Subcutaneous adipose tissue (tissue), 4 donors: Measurements from ENCODE around the gene NOL12. TPM values are rescaled to one million over a fixed set of nuclear protein-coding genes. Genes with fewer than 3 reads are reported as not detected.

Source experiments
- total RNA-seq, 4 donors: library from RNA; depleted of rRNA; stranded (reverse); fragments of >200 nt; gene quantifications; one replicate each; pipeline ENCODE4 v1.1.0, GENCODE V29; 2016
- TF ChIP-seq, protein P1 (sequence below): fragments of 450-650 bp; IDR thresholded peaks from one replicate; pipeline ENCODE4 v1.5.1; 2016; ENCODE audit warnings: low read depth, mild to moderate bottlenecking, control low read depth, antibody characterized with exemption, moderate library complexity

Gene NOL12
- total RNA-seq, 4 donors from 2014 or later, result 18.7 to 35.8 (median 21.4) TPM

DNA sequence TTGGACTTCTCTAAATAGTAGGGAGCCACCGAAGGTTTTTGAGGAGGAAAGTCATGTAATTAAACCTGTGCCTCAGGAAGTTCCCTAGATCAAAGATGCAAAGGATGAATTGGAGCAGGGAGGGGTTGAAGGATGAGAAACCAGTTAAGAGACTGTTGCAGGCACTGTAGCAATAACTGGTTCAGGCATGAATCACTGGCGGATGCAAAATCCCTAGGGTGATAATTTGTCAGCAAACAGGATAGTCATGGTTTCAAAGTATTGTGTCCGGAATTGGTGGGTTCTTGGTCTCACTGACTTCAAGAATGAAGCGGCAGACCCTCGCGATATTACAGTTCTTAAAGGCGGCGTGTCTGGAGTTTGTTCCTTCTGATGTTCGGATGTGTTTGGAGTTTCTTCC lies 30.6 kb downstream of the NOL12 start:
- TF ChIP-seq, protein P1, sequence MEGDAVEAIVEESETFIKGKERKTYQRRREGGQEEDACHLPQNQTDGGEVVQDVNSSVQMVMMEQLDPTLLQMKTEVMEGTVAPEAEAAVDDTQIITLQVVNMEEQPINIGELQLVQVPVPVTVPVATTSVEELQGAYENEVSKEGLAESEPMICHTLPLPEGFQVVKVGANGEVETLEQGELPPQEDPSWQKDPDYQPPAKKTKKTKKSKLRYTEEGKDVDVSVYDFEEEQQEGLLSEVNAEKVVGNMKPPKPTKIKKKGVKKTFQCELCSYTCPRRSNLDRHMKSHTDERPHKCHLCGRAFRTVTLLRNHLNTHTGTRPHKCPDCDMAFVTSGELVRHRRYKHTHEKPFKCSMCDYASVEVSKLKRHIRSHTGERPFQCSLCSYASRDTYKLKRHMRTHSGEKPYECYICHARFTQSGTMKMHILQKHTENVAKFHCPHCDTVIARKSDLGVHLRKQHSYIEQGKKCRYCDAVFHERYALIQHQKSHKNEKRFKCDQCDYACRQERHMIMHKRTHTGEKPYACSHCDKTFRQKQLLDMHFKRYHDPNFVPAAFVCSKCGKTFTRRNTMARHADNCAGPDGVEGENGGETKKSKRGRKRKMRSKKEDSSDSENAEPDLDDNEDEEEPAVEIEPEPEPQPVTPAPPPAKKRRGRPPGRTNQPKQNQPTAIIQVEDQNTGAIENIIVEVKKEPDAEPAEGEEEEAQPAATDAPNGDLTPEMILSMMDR, result no peak

DNA sequence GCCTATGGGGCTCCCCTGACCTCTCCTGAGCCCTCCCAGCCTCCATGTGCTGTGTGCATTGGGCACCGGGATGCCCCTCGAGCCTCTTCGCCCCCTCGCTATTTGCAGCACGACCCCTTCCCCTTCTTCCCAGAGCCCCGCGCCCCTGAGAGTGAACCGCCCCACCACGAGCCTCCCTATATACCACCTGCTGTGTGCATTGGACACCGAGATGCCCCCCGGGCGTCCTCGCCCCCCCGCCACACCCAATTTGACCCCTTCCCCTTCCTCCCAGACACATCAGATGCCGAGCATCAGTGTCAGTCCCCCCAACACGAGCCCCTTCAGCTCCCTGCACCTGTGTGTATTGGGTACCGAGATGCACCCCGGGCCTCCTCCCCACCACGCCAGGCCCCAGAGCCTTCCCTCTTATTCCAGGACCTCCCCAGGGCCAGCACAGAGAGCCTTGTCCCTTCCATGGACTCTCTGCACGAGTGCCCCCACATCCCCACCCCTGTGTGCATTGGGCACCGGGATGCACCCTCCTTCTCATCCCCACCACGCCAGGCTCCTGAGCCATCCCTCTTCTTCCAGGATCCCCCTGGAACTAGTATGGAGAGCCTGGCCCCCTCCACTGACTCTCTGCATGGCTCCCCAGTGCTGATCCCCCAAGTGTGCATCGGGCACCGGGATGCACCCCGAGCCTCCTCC lies 39.6 kb downstream of the NOL12 start:
- TF ChIP-seq, protein P1, result no peak

DNA sequence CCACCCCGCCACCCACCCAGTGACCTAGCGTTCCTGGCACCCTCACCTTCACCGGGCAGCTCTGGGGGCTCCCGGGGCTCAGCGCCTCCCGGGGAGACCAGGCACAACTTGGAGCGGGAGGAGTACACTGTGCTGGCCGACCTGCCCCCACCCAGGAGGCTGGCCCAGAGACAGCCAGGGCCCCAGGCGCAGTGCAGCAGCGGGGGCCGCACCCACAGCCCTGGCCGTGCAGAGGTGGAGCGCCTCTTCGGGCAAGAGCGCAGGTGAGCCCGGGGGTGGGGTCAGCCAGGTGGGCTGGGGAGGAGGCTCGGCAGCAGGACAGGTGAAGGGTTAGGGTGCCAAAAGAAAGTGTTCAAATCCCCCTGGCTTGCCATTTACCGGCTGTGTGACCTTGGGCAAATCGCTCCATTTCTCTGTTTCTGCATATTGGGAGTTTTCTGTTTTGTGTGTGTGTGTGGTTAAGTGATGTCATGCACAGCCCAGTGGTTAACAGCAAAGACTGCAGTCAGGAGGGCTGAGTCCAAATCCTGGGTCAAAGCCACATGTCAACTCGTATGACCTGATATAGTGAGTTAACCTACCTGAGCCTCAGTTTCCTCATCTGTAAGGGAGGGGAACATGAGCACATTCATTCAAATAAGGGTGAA lies 40.2 kb downstream of the NOL12 start:
- TF ChIP-seq, protein P1, result no peak

DNA sequence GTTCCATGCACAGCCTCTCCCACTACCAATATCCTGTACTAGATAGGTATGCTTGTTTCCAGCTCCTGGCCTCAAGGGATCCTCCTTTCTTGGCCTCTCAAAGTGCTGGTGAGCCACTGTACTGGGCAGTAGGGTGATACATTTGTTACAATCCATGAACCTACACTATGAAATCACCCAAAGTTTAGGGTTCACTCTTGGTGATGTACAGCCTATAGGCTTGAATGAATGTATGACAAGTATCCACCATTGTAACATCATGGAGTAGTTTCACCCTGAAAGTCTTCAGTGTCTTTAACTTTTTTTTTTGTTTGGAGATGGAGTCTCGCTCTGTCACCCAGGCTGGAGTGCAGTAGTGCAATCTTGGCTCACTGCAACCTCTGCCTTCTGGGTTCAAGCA lies 42.5 kb downstream of the NOL12 start:
- TF ChIP-seq, protein P1, result no peak

DNA sequence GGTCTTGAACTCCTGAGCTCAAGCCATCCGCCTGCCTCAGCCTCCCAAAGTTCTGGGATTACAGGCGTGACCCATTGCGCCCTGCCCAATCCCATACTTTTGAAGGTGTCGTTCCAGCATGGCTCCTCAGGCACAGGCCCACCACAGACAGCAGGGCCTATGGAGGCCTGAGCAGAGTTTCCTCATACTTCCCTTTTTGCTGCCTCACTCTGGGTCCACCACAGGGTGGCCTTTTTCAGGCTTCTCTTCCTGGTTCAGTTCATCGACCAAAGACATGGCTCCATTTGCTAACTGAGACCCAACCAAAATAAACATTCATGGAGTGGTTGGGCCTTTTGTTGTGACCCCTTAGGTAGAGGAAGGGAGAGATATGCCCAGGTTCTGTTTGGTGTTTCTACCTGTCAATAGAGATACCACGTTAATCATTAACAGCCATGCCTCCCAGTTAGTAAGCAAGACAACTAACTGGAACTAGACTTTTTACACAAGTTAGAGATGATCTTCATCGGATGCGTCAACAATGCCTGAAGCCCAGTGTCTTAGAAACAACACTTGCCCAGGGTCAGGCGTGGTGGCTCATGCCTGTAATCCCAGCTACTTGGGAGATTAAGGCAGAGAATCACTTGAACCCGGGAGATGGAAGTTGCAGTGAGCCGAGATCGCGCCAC lies 45.8 kb downstream of the NOL12 start:
- TF ChIP-seq, protein P1, result no peak

DNA sequence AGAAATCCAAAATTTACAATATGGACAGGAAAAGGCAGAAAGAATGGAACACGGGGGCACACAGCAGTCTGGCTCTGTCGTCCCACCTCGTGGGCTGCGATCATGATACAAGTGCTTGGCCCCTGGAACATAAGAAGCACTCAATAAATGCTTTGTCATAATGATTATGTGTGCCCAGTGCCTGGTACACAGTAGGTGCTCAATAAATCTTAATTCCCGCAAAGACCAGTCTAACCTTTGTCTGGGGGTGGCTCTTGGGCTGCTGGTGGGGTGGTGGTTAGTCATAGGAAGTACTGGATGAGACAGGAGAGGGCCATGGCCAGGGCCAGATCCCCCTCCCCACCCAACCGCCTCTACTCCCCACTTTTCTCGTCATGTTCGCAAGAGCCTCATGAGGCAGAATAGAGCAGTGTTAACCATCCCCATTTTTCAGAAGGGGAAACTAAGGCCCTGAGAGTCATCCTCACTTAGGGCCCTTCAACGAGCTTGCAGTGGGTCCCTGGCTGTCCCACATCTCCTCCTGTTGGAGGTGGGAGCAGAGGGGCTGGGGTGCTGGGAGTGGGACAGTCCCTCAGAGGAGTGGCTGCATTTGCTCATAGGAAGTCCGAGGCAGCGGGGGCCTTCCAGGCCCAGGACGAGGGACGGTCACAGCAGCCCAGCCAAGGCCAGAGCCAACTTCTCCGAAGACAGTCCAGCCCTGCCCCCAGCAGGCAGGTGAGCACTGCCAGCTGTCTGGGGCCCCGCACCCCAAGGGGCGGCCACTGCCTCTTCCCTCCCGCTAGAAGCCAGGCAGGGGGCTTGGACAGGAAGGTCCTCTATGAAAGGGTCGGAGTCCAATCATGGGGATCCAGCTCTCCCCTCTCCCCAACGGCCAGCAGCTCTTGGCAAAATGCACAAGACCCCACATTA lies 46.8 kb downstream of the NOL12 start:
- TF ChIP-seq, protein P1, result no peak
